ENCODE measurements around the gene DOCK7. TPM values are rescaled to one million over a fixed set of nuclear protein-coding genes. Genes with fewer than 3 reads are reported as not detected.

DOCK7 gene
- total and polyA plus RNA-seq, 7 donors = 6.5 to 54.8 (median 32.4) TPM

GRCh38 chr1:62676611-62677356, 11.4 kb downstream of the DOCK7 start:
- no peak for DNase-seq
- no peak overlapping the region for H3K4me3 ChIP-seq
- no peaks in the 10 kb centered on the region for H3K27me3 ChIP-seq
- H3K27ac ChIP-seq = no peak overlapping the region
- TF ChIP-seq POLR2AphosphoS5 (IDR thresholded peaks at IDR 0.05) (no peak), CTCF (IDR thresholded peaks at IDR 0.05) (no peak), POLR2A (IDR thresholded peaks at IDR 0.05) (no peak), EP300 (IDR thresholded peaks at IDR 0.05) (no peak)
- intact Hi-C loops (cut with DNase I) = no loop called here
- no peaks in the 10 kb centered on the region for H3K36me3 ChIP-seq
- H3K9me3 ChIP-seq = no peaks in the 10 kb centered on the region
- H3K4me1 ChIP-seq = peaks cover 0 to 29% (median 4%) of the 10 kb centered on the region in 4 donors
- 86 to 89% methylated on average over 2 of the region's 2 CpGs for WGBS, 2 donors

- intact Hi-C loops (cut with DNase I) = no loop called here
- WGBS, 2 donors = 35 to 68% methylated on average over 1 of the region's 1 CpG
- no peaks in the 10 kb centered on the region for H3K27me3 ChIP-seq
- no peaks in the 10 kb centered on the region for H3K36me3 ChIP-seq
- no peaks in the 10 kb centered on the region for H3K9me3 ChIP-seq
- no peak overlapping the region for H3K4me3 ChIP-seq
- no peak for DNase-seq
- TF ChIP-seq EP300 (IDR thresholded peaks at IDR 0.05) (no peak), CTCF (IDR thresholded peaks at IDR 0.05) (no peak), POLR2AphosphoS5 (IDR thresholded peaks at IDR 0.05) (no peak), POLR2A (IDR thresholded peaks at IDR 0.05) (no peak)
- peaks cover 0 to 29% (median 4%) of the 10 kb centered on the region in 4 donors for H3K4me1 ChIP-seq
- H3K27ac ChIP-seq = no peak overlapping the region
These were observed 14.6 kb downstream of the DOCK7 start for GRCh38 chr1:62673629-62674028.

GRCh38 chr1:62672029-62672428, 16.2 kb downstream of the DOCK7 start:
- no peak for TF ChIP-seq CTCF (IDR thresholded peaks at IDR 0.05)
- no peak for TF ChIP-seq EP300 (IDR thresholded peaks at IDR 0.05)
- no peak for TF ChIP-seq POLR2A (IDR thresholded peaks at IDR 0.05)
- TF ChIP-seq POLR2AphosphoS5 (IDR thresholded peaks at IDR 0.05) = no peak
- Histone ChIP-seq H3K36me3 (no peaks in the 10 kb centered on the region), H3K27me3 (no peaks in the 10 kb centered on the region), H3K27ac (no peak overlapping the region), H3K9me3 (no peaks in the 10 kb centered on the region), H3K4me3 (no peak overlapping the region), H3K4me1 (peaks cover 0 to 29% (median 4%) of the 10 kb centered on the region in 4 donors)
- intact Hi-C loops (cut with DNase I) = no loop called here
- DNase-seq = no peak
- WGBS, 2 donors = 19 to 70% methylated on average over 1 of the region's 1 CpG

- no peak overlapping the region for H3K27ac ChIP-seq
- peaks cover 0 to 8% (median 0%) of the 10 kb centered on the region in 4 donors for H3K4me1 ChIP-seq
- no peak for DNase-seq
- TF ChIP-seq CTCF (IDR thresholded peaks at IDR 0.05) (no peak), EP300 (IDR thresholded peaks at IDR 0.05) (no peak), POLR2AphosphoS5 (IDR thresholded peaks at IDR 0.05) (no peak), POLR2A (IDR thresholded peaks at IDR 0.05) (no peak)
- H3K4me3 ChIP-seq = no peak overlapping the region
- H3K27me3 ChIP-seq = no peaks in the 10 kb centered on the region
- H3K9me3 ChIP-seq = no peaks in the 10 kb centered on the region
- H3K36me3 ChIP-seq = peaks cover 0 to 20% (median 0%) of the 10 kb centered on the region in 4 donors
- intact Hi-C loops (cut with DNase I) = no loop called here
- WGBS, 2 donors = 84 to 94% methylated on average over 1 of the region's 1 CpG
These were observed 33.4 kb downstream of the DOCK7 start for GRCh38 chr1:62654744-62655143.
